HEK293T (cell line): ENCODE data around the gene GRIN2B.

Experiments
- CTBP1 ChIP-seq: fragments of 450-650 bp; IDR thresholded peaks from 2 replicates; pipeline ENCODE4 v1.6.1; 2016; ENCODE audit warnings: borderline replicate concordance
- ELF4 ChIP-seq: fragments of 450-650 bp; IDR thresholded peaks from 2 replicates; pipeline ENCODE4 v1.6.1; 2017; ENCODE audit warnings: antibody characterized with exemption
- SUZ12 ChIP-seq: fragments of 450-650 bp; IDR thresholded peaks from 2 replicates; pipeline ENCODE4 v1.6.1; 2016; ENCODE audit warnings: mild to moderate bottlenecking
- TF ChIP-seq, protein P1 (sequence below): fragments of 450-650 bp; IDR thresholded peaks from 2 replicates; pipeline ENCODE4 v1.6.1; 2016

GRCh38 chr12:13950502-13950901, 30.9 kb downstream of the GRIN2B start:
- TF ChIP-seq CTBP1 (no peak), SUZ12 (no peak), ELF4 (no peak)
- TF ChIP-seq, protein P1, sequence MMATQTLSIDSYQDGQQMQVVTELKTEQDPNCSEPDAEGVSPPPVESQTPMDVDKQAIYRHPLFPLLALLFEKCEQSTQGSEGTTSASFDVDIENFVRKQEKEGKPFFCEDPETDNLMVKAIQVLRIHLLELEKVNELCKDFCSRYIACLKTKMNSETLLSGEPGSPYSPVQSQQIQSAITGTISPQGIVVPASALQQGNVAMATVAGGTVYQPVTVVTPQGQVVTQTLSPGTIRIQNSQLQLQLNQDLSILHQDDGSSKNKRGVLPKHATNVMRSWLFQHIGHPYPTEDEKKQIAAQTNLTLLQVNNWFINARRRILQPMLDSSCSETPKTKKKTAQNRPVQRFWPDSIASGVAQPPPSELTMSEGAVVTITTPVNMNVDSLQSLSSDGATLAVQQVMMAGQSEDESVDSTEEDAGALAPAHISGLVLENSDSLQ: no peak
